IMR-90 (cell line): ENCODE measurements around the gene ALDH2. TPM values are rescaled to one million over a fixed set of nuclear protein-coding genes. Genes with fewer than 3 reads are reported as not detected.

ENCODE experiments used
- ATAC-seq: fragments of 200-7000 bp; cut with Tn5 transposase; 2 replicates; pipeline ENCODE4 v1.9.1; 2020; ENCODE audit warnings: low read depth, mild to moderate bottlenecking, moderate library complexity
- BruUV-seq: library from RNA; stranded (reverse); fragments of 400-500 nt; replicated peaks from 2 replicates; lab custom pipeline; 2021; lab: Mats Ljungman, UMichigan
- CTCF ChIA-PET: fragments of 300-600 bp; formaldehyde crosslinking; extraction: SDS; loops from one replicate; lab custom pipeline; 2021; ENCODE audit warnings: antibody characterized with exemption; lab: Yijun Ruan, JAX
- POLR2A ChIA-PET: fragments of 300-600 bp; sonication (Branson Sonifier 250); formaldehyde crosslinking; loops from one replicate; lab custom pipeline; 2022; ENCODE audit warnings: antibody characterized with exemption; ENCODE audit not compliant: unreplicated experiment; lab: Charles Lee
- DNase-seq: peaks from one replicate; pipeline ENCODE4 v3.0.0; 2013
- H2AFZ ChIP-seq: replicated peaks from 2 replicates; pipeline ENCODE3; 2013; ENCODE audit warnings: low read length, mild to moderate bottlenecking; ENCODE audit not compliant: poor library complexity
- H2AK5ac ChIP-seq: 2 replicates; pipeline ENCODE4 v1.6.1; 2013; ENCODE audit warnings: low read depth, low read length, inconsistent platforms
- H2AK9ac ChIP-seq: replicated peaks from 2 replicates; pipeline ENCODE3; 2013; ENCODE audit warnings: mild to moderate bottlenecking, low read depth, low read length, moderate library complexity; ENCODE audit not compliant: poor library complexity
- H2BK120ac ChIP-seq: 2 replicates; pipeline ENCODE4 v1.6.1; 2013; ENCODE audit warnings: low read depth, low read length, inconsistent platforms
- H2BK15ac ChIP-seq: 3 replicates; pipeline ENCODE4 v1.6.1; 2013; ENCODE audit warnings: low read depth, low read length, inconsistent platforms
- H2BK20ac ChIP-seq: 2 replicates; pipeline ENCODE4 v1.6.1; 2013; ENCODE audit warnings: low read depth, mild to moderate bottlenecking, inconsistent platforms, low read length, moderate library complexity
- H2BK5ac ChIP-seq: 2 replicates; pipeline ENCODE4 v1.6.1; 2013; ENCODE audit warnings: mild to moderate bottlenecking, low read depth, low read length, inconsistent platforms; ENCODE audit not compliant: poor library complexity, severe bottlenecking
- H3K14ac ChIP-seq: replicated peaks from 2 replicates; pipeline ENCODE4 v1.6.1; 2013; ENCODE audit warnings: low read depth, low read length, inconsistent platforms
- H3K18ac ChIP-seq: 2 replicates; pipeline ENCODE4 v1.6.1; 2013; ENCODE audit warnings: low read depth, low read length, control low read depth
- H3K23ac ChIP-seq: 2 replicates; pipeline ENCODE4 v1.6.1; 2013; ENCODE audit warnings: low read depth, low read length, inconsistent platforms
- H3K27ac ChIP-seq: 2 replicates; pipeline ENCODE4 v1.5.1; 2013; ENCODE audit warnings: mild to moderate bottlenecking, control low read depth, low read length; ENCODE audit not compliant: insufficient read depth
- H3K27me3 ChIP-seq: 2 replicates; pipeline ENCODE4 v1.6.1; 2013; ENCODE audit warnings: low read length; ENCODE audit not compliant: control insufficient read depth, insufficient read depth
- H3K36me3 ChIP-seq: 2 replicates; pipeline ENCODE4 v1.6.1; 2013; ENCODE audit warnings: low read length, mixed read lengths; ENCODE audit not compliant: control insufficient read depth, insufficient read depth
- H3K4ac ChIP-seq: 2 replicates; pipeline ENCODE4 v1.6.1; 2013; ENCODE audit warnings: low read depth, low read length, inconsistent platforms
- H3K4me1 ChIP-seq: 2 replicates; pipeline ENCODE4 v1.6.1; 2013; ENCODE audit warnings: low read length, mixed read lengths; ENCODE audit not compliant: control insufficient read depth, insufficient read depth
- H3K4me2 ChIP-seq: 2 replicates; pipeline ENCODE4 v1.6.1; 2013; ENCODE audit warnings: low read depth, mild to moderate bottlenecking, control low read depth, low read length, moderate library complexity
- H3K4me3 ChIP-seq: 2 replicates; pipeline ENCODE4 v1.5.1; 2013; ENCODE audit warnings: low read depth, mild to moderate bottlenecking, control low read depth, low read length, moderate library complexity; ENCODE audit not compliant: insufficient read depth
- H3K56ac ChIP-seq: 2 replicates; pipeline ENCODE4 v1.6.1; 2013; ENCODE audit warnings: low read length, inconsistent platforms; ENCODE audit not compliant: insufficient read depth; ENCODE audit errors: extremely low read depth
- H3K79me1 ChIP-seq, 2 experiments: 2 replicates each; pipeline ENCODE4 v1.6.1; 2013; ENCODE audit warnings: low read length in 2 of 2, inconsistent platforms in 1 of 2, low read depth in 1 of 2
- H3K9ac ChIP-seq: 2 replicates; pipeline ENCODE4 v1.6.1; 2013; ENCODE audit warnings: low read depth, low read length, control low read depth
- H3K9me1 ChIP-seq: 2 replicates; pipeline ENCODE4 v1.6.1; 2013; ENCODE audit warnings: low read length, inconsistent platforms; ENCODE audit not compliant: insufficient read depth
- H3K9me3 ChIP-seq: 2 replicates; pipeline ENCODE4 v1.6.1; 2013; ENCODE audit warnings: low read length; ENCODE audit not compliant: control insufficient read depth, insufficient read depth
- H4K20me1 ChIP-seq: 2 replicates; pipeline ENCODE4 v1.6.1; 2013; ENCODE audit warnings: low read length, inconsistent platforms; ENCODE audit not compliant: insufficient read depth
- H4K5ac ChIP-seq: 2 replicates; pipeline ENCODE4 v1.6.1; 2013; ENCODE audit warnings: mild to moderate bottlenecking, low read depth, low read length, control low read depth
- H4K8ac ChIP-seq, 2 experiments: 2 replicates each; pipeline ENCODE4 v1.6.1; 2013; ENCODE audit warnings: low read depth in 2 of 2, low read length in 2 of 2, control low read depth in 1 of 2, inconsistent platforms in 1 of 2
- H4K91ac ChIP-seq: 2 replicates; pipeline ENCODE4 v1.6.1; 2013; ENCODE audit warnings: low read depth, low read length, inconsistent platforms; ENCODE audit not compliant: insufficient read depth
- CEBPB ChIP-seq: IDR thresholded peaks from 2 replicates; pipeline ENCODE4 v1.6.1; 2012; ENCODE audit warnings: low read depth, low read length, improper control_type of control experiment
- CHD1 ChIP-seq: IDR thresholded peaks from 2 replicates; pipeline ENCODE4 v1.6.1; 2012; ENCODE audit warnings: low read depth, low read length, improper control_type of control experiment
- CTCF ChIP-seq: conservative IDR thresholded peaks from 2 replicates; pipeline ENCODE4 v1.5.1; 2012; ENCODE audit warnings: mild to moderate bottlenecking, low read depth, low read length, improper control_type of control experiment
- FOS ChIP-seq: fragments of 150-350 bp; IDR thresholded peaks from 2 replicates; pipeline ENCODE4 v1.6.1; 2016; ENCODE audit warnings: low read depth, low read length
- MAFK ChIP-seq: IDR thresholded peaks from 2 replicates; pipeline ENCODE4 v1.6.1; 2012; ENCODE audit warnings: low read depth, low read length, improper control_type of control experiment
- MAZ ChIP-seq: IDR thresholded peaks from 2 replicates; pipeline ENCODE4 v1.6.1; 2012; ENCODE audit warnings: low read depth, mild to moderate bottlenecking, low read length, improper control_type of control experiment, moderate library complexity, borderline replicate concordance
- NFE2L2 ChIP-seq: fragments of 150-350 bp; IDR thresholded peaks from 2 replicates; pipeline ENCODE4 v1.6.1; 2016; ENCODE audit warnings: low read depth, mild to moderate bottlenecking, low read length
- RAD21 ChIP-seq: IDR thresholded peaks from 2 replicates; pipeline ENCODE4 v1.6.1; 2012; ENCODE audit warnings: low read length, improper control_type of control experiment
- RCOR1 ChIP-seq: IDR thresholded peaks from 2 replicates; pipeline ENCODE4 v1.6.1; 2012; ENCODE audit warnings: mild to moderate bottlenecking, low read length, improper control_type of control experiment; ENCODE audit not compliant: insufficient replicate concordance
- RFX5 ChIP-seq: IDR thresholded peaks from 2 replicates; pipeline ENCODE4 v1.8.0; 2012; ENCODE audit warnings: low read depth, mild to moderate bottlenecking, low read length, moderate library complexity
- WGBS, 2 experiments: methylation state at CpG; one replicate each; pipeline versions ENCODE4 v1.1.5 to v1.1.7; 2013; ENCODE audit warnings: missing lambda C conversion rate in 2 of 2; ENCODE audit not compliant: insufficient read length in 1 of 2; ENCODE audit errors: extremely low coverage in 2 of 2; 5-methylcytosine and 5-hydroxymethylcytosine counted together
- dilution Hi-C: fragments of 300-500 bp; cut with HindIII; formaldehyde crosslinking; loops from one replicate; pipeline ENCODE4 v1.14.3; 2018; ENCODE audit warnings: low sequenced_read_pairs; ENCODE audit not compliant: unreplicated experiment
- in situ Hi-C: fragments of 300-500 bp; cut with MboI; formaldehyde crosslinking; loops from 3 replicates; pipeline ENCODE4 v1.14.3; 2019; ENCODE audit warnings: low sequenced_read_pairs, inconsistent platforms, mixed read lengths
- intact Hi-C: fragments of 100-400 bp; cut with micrococcal nuclease; formaldehyde crosslinking; loops from 2 replicates; pipeline ENCODE4 v1.10.0; 2022
- polyA plus RNA-seq, 3 experiments: library from polyadenylated mRNA; depleted of rRNA; stranded (reverse); fragments of >200 nt; gene quantifications; 2 replicates each; pipeline ENCODE4 v1.2.3, GENCODE V29; 2012; ENCODE audit warnings: low replicate concordance in 1 of 3
- total RNA-seq: library from RNA; depleted of rRNA; stranded (reverse); fragments of >200 nt; gene quantifications from 2 replicates; pipeline ENCODE4 v1.2.3, GENCODE V29; 2012

ALDH2 gene
- total and polyA plus RNA-seq, 2 of the 4 experiments (the other 2 are of a cell fraction) = 16.0 to 41.2 TPM

- intact Hi-C loops = no loop called here
- no peak overlapping the region for H4K91ac ChIP-seq
- H3K14ac ChIP-seq = no peak overlapping the region
- no peak overlapping the region for H2AFZ ChIP-seq
- TF ChIP-seq NFE2L2 (no peak), CTCF (no peak), CEBPB (no peak), CHD1 (no peak), RAD21 (no peak), RCOR1 (no peak), RFX5 (no peak), MAFK (no peak), MAZ (no peak), FOS (no peak)
- H2AK9ac ChIP-seq = no peak overlapping the region
- no peak overlapping the region for H4K8ac ChIP-seq
- no peak overlapping the region for H3K27ac ChIP-seq
- BruUV-seq = no TSS peak
- H3K36me3 ChIP-seq = peaks cover 33% of the 10 kb centered on the region
- no peak overlapping the region for H2BK5ac ChIP-seq
- no peak overlapping the region for H3K9ac ChIP-seq
- in situ Hi-C loops = no loop called here
- dilution Hi-C loops = no loop called here
- H4K5ac ChIP-seq = no peak overlapping the region
- POLR2A ChIA-PET = no interaction called here
- H3K9me3 ChIP-seq = no peaks in the 10 kb centered on the region
- CTCF ChIA-PET = interaction anchor here (0.7 kb wide), 1 partner anchor 14 kb away, joined by 3 read pairs; no protein-coding TSS in a partner anchor
- no peaks in the 10 kb centered on the region; the same call in 1 of the 2 replicates for H3K9me1 ChIP-seq
- H3K4me1 ChIP-seq = no peaks in the 10 kb centered on the region
- no peak overlapping the region for H2AK5ac ChIP-seq
- ATAC-seq = no peak
- no peaks in the 10 kb centered on the region for H3K79me1 ChIP-seq
- no peak for DNase-seq
- H3K4me2 ChIP-seq = no peak overlapping the region
- H2BK120ac ChIP-seq = no peak overlapping the region
- no peaks in the 10 kb centered on the region for H4K20me1 ChIP-seq
- H2BK15ac ChIP-seq = no peak overlapping the region
- H3K23ac ChIP-seq = no peak overlapping the region
- H3K56ac ChIP-seq = no peak overlapping the region
- H2BK20ac ChIP-seq = no peak overlapping the region
- WGBS, 2 experiments = 89% methylated on average over 1 of the region's 9 CpGs; no CpG with 5 or more reads in 1 of the 2 experiments
- H3K27me3 ChIP-seq = no peaks in the 10 kb centered on the region
- no peak overlapping the region for H3K4me3 ChIP-seq
- H3K4ac ChIP-seq = no peak overlapping the region
- H3K18ac ChIP-seq = no peak overlapping the region
Measured at GRCh38 chr12:111730420-111730819, 36.3 kb upstream of the ALDH2 start.
